ENCODE measurements around the gene TGM3. TPM values are rescaled to one million over a fixed set of nuclear protein-coding genes. Genes with fewer than 3 reads are reported as not detected.

Gene TGM3
- total RNA-seq, 3 donors from 2014 or later = 0.26 TPM; not detected in 2

DNA sequence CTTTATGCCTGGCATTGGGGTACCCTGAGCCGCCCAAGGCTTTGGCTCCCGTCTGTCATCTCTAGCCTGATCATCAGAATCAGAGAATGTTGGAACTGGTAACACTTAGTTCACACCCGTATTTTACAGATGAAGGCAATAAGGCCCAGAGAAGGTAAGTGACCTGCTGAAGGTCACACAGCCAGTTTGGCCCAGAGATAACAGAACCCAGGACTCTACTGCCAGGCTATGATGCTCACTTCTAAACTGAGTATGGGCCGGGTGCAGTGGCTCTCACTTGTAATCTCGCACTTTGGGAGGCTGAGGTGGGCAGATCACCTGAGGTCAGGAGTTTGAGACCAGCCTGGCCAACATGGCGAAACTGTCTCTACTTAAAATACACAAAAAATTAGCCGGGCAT lies 83.1 kb downstream of the TGM3 start:
- peaks cover 11% of the 10 kb centered on the region for H3K27me3 Mint-ChIP-seq (ENCODE audit: low read depth)
- DNase-seq (no peak), ATAC-seq (no peak)
- no peak overlapping the region for H3K4me3 Mint-ChIP-seq
- H3K9me3 Mint-ChIP-seq = no peaks in the 10 kb centered on the region
- H3K4me1 Mint-ChIP-seq (ENCODE audit: low read depth) = peaks cover 21% of the 10 kb centered on the region
- no peaks in the 10 kb centered on the region for H3K36me3 Mint-ChIP-seq (ENCODE audit: insufficient read depth)

DNA sequence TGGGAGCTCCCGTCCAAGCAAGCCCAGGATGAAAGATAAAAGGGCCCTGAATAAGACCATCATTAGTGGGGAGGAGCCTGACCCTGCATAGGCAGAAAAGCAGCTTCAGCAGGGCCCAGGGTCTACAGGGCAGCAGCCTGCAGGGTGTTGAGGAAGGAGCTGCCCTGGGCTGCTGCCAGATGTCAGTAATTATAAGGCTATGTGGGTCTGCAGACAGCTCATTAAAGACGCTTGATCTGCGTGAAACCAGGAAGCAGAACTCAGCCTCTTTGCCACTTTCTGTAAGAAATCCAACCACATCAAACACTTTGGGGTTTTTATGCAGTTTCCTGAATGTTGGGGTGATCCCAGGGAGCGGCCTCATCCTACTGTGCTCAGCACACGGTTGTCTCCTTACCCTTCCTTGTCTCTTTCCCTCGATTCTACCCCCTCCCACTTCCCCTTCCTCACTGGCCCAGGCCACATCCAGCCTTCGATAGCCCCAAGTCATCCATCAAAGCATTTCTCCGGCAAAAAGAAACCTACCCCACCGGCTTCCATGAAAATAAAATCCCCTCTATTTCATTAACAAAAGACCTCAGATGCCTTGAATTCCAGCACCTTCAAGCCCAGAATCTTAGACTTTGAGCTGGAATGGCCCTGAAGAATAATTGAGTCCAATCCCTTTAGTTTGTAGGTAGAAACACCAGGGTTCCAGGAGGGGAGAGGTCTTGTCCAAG lies 83.9 kb downstream of the TGM3 start:
- Mint-ChIP-seq H3K4me3 (no peak overlapping the region), H3K27me3 (ENCODE audit: low read depth) (peaks cover 9% of the 10 kb centered on the region), H3K4me1 (ENCODE audit: low read depth) (peaks cover 21% of the 10 kb centered on the region), H3K9me3 (no peaks in the 10 kb centered on the region), H3K36me3 (ENCODE audit: insufficient read depth) (no peaks in the 10 kb centered on the region)
- no peak for DNase-seq
- ATAC-seq = peak; percentile 71 to 80

DNA sequence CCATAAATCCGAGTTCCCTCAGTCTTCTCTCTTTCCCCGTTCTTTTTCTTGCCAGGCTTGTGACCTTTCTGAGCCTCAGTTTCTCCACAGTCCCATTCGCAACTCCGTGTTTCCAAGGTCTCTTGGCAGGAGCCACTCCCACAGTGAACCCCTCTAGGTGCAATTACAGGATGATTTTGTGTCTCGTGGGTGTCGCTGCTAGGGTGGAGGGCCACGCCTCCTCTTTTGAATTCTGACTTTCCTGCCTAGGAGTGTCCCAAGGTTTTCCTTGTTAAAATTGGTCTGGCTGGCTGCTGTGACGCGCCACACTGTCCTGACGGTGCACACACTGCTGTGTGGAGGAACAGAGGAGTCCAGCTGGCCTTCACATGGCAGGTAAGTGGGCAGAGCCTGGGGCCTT lies 84.8 kb downstream of the TGM3 start, which contains the start of gene TGM6:
Gene TGM6, plus strand, starts transcription at position 301 of the 400 bp plus-strand sequence. Its CDS starts 68 bp downstream, at position 369.
- DNase-seq (no peak), ATAC-seq (no peak)
- Mint-ChIP-seq H3K4me3 (no peak within 1 kb of the TSS), H3K36me3 (ENCODE audit: insufficient read depth) (no peaks in the 10 kb centered on the region), H3K27me3 (ENCODE audit: low read depth) (peaks cover 9% of the 10 kb centered on the region), H3K9me3 (no peaks in the 10 kb centered on the region), H3K4me1 (ENCODE audit: low read depth) (peaks cover 21% of the 10 kb centered on the region)

DNA sequence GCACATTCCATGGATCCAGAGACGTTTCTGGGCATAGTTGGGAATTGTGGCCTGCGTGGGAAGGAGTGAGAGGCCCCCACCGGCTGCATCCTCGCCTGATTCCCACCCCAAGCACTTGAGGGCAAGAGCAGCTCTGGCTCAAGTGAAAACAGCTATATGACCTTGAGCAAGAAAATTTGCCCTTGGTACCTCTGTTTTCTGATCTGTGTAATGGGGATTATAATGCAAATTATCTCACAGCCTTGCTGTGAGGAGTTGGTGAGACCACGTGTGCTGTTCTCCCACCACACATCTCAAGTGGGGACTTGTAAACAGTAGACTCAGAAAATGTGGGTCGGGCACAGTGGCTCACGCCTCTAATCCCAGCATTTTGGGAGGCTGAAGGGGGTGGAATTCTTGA lies 85.5 kb downstream of the TGM3 start:
- Mint-ChIP-seq H3K36me3 (ENCODE audit: insufficient read depth) (no peaks in the 10 kb centered on the region), H3K27me3 (ENCODE audit: low read depth) (peaks cover 9% of the 10 kb centered on the region), H3K4me3 (no peak overlapping the region), H3K4me1 (ENCODE audit: low read depth) (peaks cover 21% of the 10 kb centered on the region), H3K9me3 (peaks cover 2% of the 10 kb centered on the region)
- no peak for ATAC-seq
- DNase-seq = no peak

DNA sequence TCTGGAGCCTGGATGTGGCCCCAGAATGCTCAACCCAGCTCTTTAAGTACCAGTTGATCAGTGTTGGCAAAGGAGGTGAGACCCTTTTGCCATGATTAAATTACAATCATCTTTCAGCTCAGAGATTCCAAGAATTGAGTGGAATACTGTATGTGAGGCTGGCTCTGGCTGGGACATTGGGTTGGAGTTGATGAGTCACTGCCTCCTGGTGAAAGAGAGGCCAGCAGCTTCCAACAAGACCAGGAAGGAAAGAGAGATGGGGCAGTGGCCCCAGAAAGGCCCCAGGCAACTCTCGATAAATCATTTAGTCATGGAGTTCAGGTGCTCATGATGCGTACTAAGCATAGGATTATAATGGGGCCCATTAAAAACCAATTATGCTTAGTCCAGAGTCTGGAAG lies 87.0 kb downstream of the TGM3 start:
- H3K4me1 Mint-ChIP-seq (ENCODE audit: low read depth) = peaks cover 24% of the 10 kb centered on the region
- ATAC-seq (no peak), DNase-seq (no peak)
- peaks cover 9% of the 10 kb centered on the region for H3K9me3 Mint-ChIP-seq
- peaks cover 9% of the 10 kb centered on the region for H3K27me3 Mint-ChIP-seq (ENCODE audit: low read depth)
- no peaks in the 10 kb centered on the region for H3K36me3 Mint-ChIP-seq (ENCODE audit: insufficient read depth)
- no peak overlapping the region for H3K4me3 Mint-ChIP-seq

DNA sequence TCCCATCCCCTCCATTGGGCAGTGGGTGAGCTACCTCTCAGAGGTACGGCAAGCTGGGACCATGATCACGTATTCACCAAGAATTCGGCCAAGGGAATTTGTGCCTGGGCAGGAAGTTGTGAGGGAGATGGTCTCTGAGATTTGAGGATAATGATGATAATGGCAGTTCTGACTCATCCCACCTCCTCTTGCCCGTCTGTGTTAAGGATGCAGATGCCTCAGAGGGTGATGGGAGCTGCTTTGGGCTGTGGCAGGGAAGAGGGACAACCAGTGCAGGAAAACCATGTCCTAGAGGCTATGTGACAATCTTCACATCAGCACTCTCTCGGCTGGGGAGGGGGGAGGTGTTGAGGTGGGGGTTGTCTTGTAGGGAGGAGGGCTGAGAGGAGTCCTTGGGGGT lies 89.2 kb downstream of the TGM3 start:
- peaks cover 15% of the 10 kb centered on the region for H3K9me3 Mint-ChIP-seq
- peaks cover 8% of the 10 kb centered on the region for H3K4me1 Mint-ChIP-seq (ENCODE audit: low read depth)
- peaks cover 6% of the 10 kb centered on the region for H3K27me3 Mint-ChIP-seq (ENCODE audit: low read depth)
- H3K36me3 Mint-ChIP-seq (ENCODE audit: insufficient read depth) = no peaks in the 10 kb centered on the region
- ATAC-seq (no peak), DNase-seq (no peak)
- H3K4me3 Mint-ChIP-seq = no peak overlapping the region

DNA sequence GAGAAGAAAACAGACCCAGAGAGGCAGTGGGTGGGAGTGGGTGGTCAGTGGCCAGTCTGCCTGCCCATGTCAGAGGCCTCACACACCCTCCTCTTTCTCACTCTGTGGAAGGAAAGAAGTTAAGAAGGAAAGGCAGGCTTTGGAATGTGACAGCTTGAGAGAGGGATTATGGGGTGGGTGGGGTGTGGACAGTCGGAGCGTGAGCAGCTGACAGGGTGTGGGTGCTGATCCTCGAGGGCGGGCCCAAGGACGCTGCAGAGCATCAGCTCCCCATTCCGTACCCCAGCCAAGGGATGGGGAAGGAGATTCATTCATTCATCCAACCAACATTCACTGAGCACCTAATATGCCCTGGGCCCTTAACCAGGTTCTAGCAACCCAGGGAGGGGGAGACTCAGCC lies 89.7 kb downstream of the TGM3 start:
- ATAC-seq (no peak), DNase-seq (no peak)
- H3K9me3 Mint-ChIP-seq = peaks cover 15% of the 10 kb centered on the region
- no peak overlapping the region for H3K4me3 Mint-ChIP-seq
- H3K27me3 Mint-ChIP-seq (ENCODE audit: low read depth) = peaks cover 6% of the 10 kb centered on the region
- peaks cover 4% of the 10 kb centered on the region for H3K4me1 Mint-ChIP-seq (ENCODE audit: low read depth)
- no peaks in the 10 kb centered on the region for H3K36me3 Mint-ChIP-seq (ENCODE audit: insufficient read depth)

DNA sequence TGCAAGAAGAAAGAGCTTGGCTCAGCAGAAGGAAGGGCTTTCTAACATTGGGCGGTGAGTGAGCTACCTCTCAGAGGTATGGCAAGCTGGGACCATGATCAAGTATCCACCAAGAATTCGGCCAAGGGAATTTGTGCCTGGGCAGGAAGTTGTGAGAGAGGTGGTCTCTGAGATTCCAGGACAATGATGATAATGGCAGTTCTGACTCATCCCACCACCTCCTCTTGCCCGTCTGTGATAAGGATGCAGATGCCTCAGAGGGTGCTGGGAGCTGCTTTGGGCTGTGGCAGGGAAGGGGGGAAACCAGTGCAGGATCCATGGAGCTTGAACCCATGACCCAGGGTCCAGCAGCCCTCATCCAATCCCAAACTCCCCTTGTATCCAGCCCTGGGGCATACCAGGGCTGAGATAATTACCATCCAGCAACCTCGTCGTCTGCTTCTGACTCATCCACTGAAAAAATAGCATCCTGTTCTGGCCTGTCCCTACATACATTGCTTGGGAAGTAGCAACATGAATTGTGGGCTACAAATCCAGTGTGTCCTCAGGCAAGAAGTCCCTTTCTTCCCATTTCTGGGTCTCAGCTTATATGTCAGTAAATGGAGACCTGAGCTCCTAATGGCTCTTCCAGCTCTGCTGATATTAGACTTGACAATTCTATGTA lies 90.8 kb downstream of the TGM3 start:
- H3K36me3 Mint-ChIP-seq (ENCODE audit: insufficient read depth) = no peaks in the 10 kb centered on the region
- H3K9me3 Mint-ChIP-seq = peaks cover 15% of the 10 kb centered on the region
- DNase-seq (no peak), ATAC-seq (no peak)
- peaks cover 6% of the 10 kb centered on the region for H3K27me3 Mint-ChIP-seq (ENCODE audit: low read depth)
- no peak overlapping the region for H3K4me3 Mint-ChIP-seq
- H3K4me1 Mint-ChIP-seq (ENCODE audit: low read depth) = peaks cover 3% of the 10 kb centered on the region

DNA sequence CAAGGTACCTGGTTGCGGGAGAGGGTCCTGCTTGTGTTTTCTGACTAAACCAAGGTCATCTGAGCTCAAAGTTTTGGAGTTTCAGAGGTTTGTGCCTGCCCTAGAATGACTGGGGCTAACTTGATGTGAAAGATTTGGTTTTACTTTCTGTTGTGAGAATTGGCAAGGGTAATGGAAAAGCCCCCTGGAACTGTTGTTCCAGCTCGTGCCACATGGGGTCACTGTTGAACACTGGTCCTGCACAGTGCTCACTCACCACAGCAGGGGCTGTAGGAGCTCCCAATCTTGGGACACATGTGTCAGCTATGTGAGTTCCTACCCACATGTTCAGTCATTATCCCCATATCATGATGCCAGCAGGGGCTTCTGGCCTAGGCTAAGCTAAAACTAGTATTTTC lies 91.4 kb downstream of the TGM3 start:
- Mint-ChIP-seq H3K36me3 (ENCODE audit: insufficient read depth) (no peaks in the 10 kb centered on the region), H3K4me3 (no peak overlapping the region), H3K27me3 (ENCODE audit: low read depth) (peaks cover 6% of the 10 kb centered on the region), H3K4me1 (ENCODE audit: low read depth) (peaks cover 3% of the 10 kb centered on the region), H3K9me3 (peaks cover 15% of the 10 kb centered on the region)
- DNase-seq = peak; percentile 24
- peak; percentile 69 to 84 for ATAC-seq

DNA sequence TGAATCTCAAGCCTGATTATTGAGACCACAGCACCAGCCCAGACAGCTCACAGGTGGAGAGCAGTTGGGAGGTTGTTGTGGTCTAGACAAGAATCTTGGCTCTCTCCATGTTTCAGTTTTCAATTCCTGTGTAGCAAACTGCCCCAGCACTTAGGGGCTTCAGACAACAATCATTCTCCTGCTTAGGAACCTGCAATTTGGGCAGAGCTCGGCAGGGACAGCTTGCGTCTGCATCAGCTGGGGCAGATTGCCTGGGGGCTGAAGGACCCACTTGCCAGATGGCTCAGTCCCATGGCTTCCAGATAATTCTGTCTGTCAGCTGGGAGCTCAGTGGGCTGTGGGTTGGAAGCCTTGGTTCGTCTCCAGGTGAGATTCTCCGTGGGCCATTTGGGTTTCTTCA lies 91.8 kb downstream of the TGM3 start:
- no peaks in the 10 kb centered on the region for H3K36me3 Mint-ChIP-seq (ENCODE audit: insufficient read depth)
- H3K4me3 Mint-ChIP-seq = no peak overlapping the region
- H3K9me3 Mint-ChIP-seq = peaks cover 15% of the 10 kb centered on the region
- no peak for DNase-seq
- peaks cover 4% of the 10 kb centered on the region for H3K27me3 Mint-ChIP-seq (ENCODE audit: low read depth)
- peaks cover 3% of the 10 kb centered on the region for H3K4me1 Mint-ChIP-seq (ENCODE audit: low read depth)
- ATAC-seq = peak in 1 of 2 donors; percentile 12

Other genes starting within 250 kb of the TGM3 start
- gene STK35, start 194.2 kb upstream of the TGM3 start, total RNA-seq = 10 to 100 TPM; 17.5 to 21.1 (median 18.7) TPM
- gene TGM6, start 84.9 kb downstream of the TGM3 start, total RNA-seq = not detected
- gene SNRPB, start 174.8 kb downstream of the TGM3 start, total RNA-seq = 100 to 1,000 TPM; 613 to 744 (median 635) TPM
- gene ZNF343, start 212.9 kb downstream of the TGM3 start, total RNA-seq = 10 to 100 TPM; 10.4 to 13.7 (median 11.9) TPM
- gene TMC2, start 240.6 kb downstream of the TGM3 start, total RNA-seq = not detected